ENCODE measurements around the gene NCOR1. TPM values are rescaled to one million over a fixed set of nuclear protein-coding genes. Genes with fewer than 3 reads are reported as not detected.
A peak's percentile ranks its signal among the peaks of the same experiment; 100 is the strongest.

The NCOR1 gene
- total and polyA plus RNA-seq, 12 donors: 66.2 to 172 (median 95.2) TPM

DNA sequence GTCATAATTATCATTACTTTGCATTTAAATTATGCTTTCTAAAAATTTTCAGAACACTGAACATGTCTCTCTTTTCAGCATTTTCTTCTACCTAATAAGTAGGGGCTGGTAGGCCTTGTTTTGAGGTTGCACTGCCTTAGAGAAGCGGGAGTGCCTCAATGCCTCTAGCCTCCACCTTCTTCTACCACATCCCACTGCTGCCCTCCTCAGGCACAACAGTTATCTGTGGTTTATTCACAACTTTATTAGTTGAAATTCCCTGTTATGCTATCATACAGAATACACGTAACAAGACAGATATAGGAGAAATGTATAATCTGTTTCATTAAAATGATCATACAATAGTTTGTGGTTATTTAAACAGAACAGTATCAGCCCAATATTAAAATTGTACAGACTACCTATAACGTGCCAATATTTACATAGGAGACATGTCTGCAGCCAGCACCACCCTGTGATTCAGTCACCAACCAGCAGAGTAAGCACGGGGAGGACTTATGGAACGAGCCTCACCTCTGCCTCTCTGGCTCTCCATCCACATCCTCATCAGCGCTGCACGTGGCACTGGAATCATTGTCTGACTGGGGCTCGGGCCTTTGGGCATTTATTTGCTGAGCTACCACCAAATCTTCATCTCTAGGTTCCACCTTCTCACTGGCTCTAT, 114.5 kb downstream of the NCOR1 start:
- TF ChIP-seq, protein P1, sequence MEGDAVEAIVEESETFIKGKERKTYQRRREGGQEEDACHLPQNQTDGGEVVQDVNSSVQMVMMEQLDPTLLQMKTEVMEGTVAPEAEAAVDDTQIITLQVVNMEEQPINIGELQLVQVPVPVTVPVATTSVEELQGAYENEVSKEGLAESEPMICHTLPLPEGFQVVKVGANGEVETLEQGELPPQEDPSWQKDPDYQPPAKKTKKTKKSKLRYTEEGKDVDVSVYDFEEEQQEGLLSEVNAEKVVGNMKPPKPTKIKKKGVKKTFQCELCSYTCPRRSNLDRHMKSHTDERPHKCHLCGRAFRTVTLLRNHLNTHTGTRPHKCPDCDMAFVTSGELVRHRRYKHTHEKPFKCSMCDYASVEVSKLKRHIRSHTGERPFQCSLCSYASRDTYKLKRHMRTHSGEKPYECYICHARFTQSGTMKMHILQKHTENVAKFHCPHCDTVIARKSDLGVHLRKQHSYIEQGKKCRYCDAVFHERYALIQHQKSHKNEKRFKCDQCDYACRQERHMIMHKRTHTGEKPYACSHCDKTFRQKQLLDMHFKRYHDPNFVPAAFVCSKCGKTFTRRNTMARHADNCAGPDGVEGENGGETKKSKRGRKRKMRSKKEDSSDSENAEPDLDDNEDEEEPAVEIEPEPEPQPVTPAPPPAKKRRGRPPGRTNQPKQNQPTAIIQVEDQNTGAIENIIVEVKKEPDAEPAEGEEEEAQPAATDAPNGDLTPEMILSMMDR (IDR thresholded peaks at IDR 0.05): peak in 1 of 6 experiments; percentile 17
- TF ChIP-seq POLR2A (IDR thresholded peaks at IDR 0.05): no peak
- WGBS, 4 donors: 90 to 95% (median 91%) methylated on average over 8 of the region's 8 CpGs
- no peaks in the 10 kb centered on the region for H3K9me3 ChIP-seq (replicated peaks in 1 of 3)
- no peak for DNase-seq
- intact Hi-C loops (cut with DNase I): no loop called here
- no peaks in the 10 kb centered on the region for H3K4me1 ChIP-seq (replicated peaks in 1 of 2)
- peaks cover 0 to 46% of the 10 kb centered on the region in 2 donors for H3K36me3 ChIP-seq (replicated peaks in 1 of 2)
- no peaks in the 10 kb centered on the region for H3K27me3 ChIP-seq
- no peak overlapping the region for H3K4me3 ChIP-seq
- H3K27ac ChIP-seq: no peak overlapping the region

DNA sequence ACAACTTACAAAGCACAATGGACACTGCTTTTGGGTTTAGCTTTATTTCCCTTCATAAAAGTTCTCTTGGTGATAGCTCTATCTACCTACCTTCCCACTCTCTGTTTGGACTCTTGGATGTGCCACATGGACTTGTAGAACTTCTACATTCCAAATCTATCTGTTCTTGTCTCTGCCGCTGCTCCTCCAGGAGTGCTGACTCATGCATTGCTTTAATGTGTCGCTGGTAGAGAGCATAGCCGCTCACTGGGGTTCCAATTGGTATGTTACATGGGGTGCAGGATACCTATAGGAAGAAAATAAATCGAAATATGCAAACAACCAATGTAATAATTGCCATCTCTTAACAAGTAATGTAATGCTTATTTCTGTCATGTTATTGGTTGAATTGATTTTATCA, 123.6 kb downstream of the NCOR1 start:
- H3K36me3 ChIP-seq (replicated peaks in 1 of 2): peaks cover 0 to 19% of the 10 kb centered on the region in 2 donors

DNA sequence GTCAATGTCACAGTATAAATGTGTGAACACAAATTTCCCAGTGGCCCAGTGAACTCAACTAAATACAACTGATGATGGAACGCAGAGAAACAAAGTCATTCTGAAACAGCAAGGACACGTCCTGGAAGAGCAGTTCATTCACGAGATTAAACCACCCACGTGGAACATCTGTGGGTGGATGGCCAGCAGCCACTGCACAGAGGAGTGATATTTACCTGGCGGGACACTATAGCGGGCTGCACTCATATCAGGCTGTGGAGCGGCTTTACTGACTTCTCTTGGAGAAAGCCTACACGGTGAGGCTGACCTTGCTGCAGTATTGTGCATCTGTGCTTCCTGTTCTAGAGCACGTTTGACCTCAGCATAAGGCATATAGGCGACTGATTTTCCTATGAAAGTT, 128.4 kb downstream of the NCOR1 start:
- H3K9me3 ChIP-seq (replicated peaks in 1 of 3): no peaks in the 10 kb centered on the region
- H3K36me3 ChIP-seq (replicated peaks in 1 of 2): peaks cover 0 to 16% of the 10 kb centered on the region in 2 donors
- H3K4me3 ChIP-seq: no peak overlapping the region
- DNase-seq: no peak
- TF ChIP-seq POLR2A (IDR thresholded peaks at IDR 0.05): no peak
- TF ChIP-seq, protein P1 (IDR thresholded peaks at IDR 0.05): no peak
- intact Hi-C loops (cut with DNase I): no loop called here
- WGBS, 4 donors: 87 to 89% (median 88%) methylated on average over 8 to 10 of the region's 10 CpGs
- H3K27ac ChIP-seq: no peak overlapping the region
- peaks cover 4 to 14% of the 10 kb centered on the region in 2 donors for H3K4me1 ChIP-seq (replicated peaks in 1 of 2)
- no peaks in the 10 kb centered on the region for H3K27me3 ChIP-seq

More for the DNA sequence above, 123.6 kb downstream of the NCOR1 start:
- DNase-seq: no peak
- no peak overlapping the region for H3K27ac ChIP-seq
- peaks cover 0 to 5% of the 10 kb centered on the region in 2 donors for H3K4me1 ChIP-seq (replicated peaks in 1 of 2)
- no peak for TF ChIP-seq POLR2A (IDR thresholded peaks at IDR 0.05)
- TF ChIP-seq, protein P1 (IDR thresholded peaks at IDR 0.05): no peak
- intact Hi-C loops (cut with DNase I): no loop called here
- H3K9me3 ChIP-seq (replicated peaks in 1 of 3): no peaks in the 10 kb centered on the region
- no peaks in the 10 kb centered on the region for H3K27me3 ChIP-seq
- H3K4me3 ChIP-seq: no peak overlapping the region
- WGBS, 4 donors: 82 to 91% (median 90%) methylated on average over 4 of the region's 4 CpGs

DNA sequence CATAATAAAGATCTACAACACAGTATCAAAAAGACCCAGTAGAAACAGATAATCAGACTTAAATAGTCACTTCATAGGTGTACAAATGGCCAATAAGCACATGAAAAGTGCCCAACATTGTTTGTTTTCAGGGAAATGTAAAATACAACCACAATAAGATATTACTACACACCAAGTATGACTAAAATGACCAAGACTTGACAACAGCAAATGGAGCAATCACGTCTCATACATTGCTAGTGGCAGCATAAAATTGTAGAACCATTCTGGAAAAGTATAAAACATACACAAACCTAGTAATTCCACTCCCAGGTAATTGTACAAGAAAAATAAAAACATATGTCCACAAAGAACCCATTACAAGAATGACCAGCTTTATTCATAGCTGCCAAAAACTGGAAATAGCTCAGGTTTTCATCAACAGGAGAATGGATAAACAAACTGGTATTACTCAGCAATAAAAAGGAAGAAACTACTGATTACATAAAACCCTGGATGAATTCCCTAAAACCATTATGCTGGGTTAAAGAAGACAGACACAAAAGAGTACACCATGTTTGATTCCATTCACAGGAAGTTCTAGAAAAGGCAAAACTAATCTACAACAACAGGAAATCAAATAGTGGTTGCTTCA, 130.2 kb downstream of the NCOR1 start:
- Histone ChIP-seq H3K27me3 (no peaks in the 10 kb centered on the region), H3K36me3 (replicated peaks in 1 of 2) (peaks cover 0 to 19% of the 10 kb centered on the region in 2 donors), H3K9me3 (replicated peaks in 1 of 3) (no peaks in the 10 kb centered on the region), H3K4me1 (replicated peaks in 1 of 2) (peaks cover 4 to 9% of the 10 kb centered on the region in 2 donors), H3K4me3 (no peak overlapping the region), H3K27ac (peak overlapping the region in 3 of 5 donors; percentile 13 to 72 (median 41))
- 74 to 87% (median 81%) methylated on average over 1 of the region's 1 CpG for WGBS, 4 donors
- intact Hi-C loops (cut with DNase I): no loop called here
- TF ChIP-seq, protein P1 (IDR thresholded peaks at IDR 0.05): no peak
- no peak for TF ChIP-seq POLR2A (IDR thresholded peaks at IDR 0.05)
- DNase-seq: no peak
